NCI-H2081 treated with DMSO at 0.1 percent for 48 hours (cell line): Measurements from ENCODE around the gene AKT1.
"Not testable (repeated sequence)": the region's sequence is repeated elsewhere in the genome, so short reads cannot be mapped to it uniquely, and the experiment has no call there.

Experiments
- DNase-seq: peaks from one replicate; lab custom pipeline; 2025; lab: John Stamatoyannopoulos, UW

Gene AKT1

DNA sequence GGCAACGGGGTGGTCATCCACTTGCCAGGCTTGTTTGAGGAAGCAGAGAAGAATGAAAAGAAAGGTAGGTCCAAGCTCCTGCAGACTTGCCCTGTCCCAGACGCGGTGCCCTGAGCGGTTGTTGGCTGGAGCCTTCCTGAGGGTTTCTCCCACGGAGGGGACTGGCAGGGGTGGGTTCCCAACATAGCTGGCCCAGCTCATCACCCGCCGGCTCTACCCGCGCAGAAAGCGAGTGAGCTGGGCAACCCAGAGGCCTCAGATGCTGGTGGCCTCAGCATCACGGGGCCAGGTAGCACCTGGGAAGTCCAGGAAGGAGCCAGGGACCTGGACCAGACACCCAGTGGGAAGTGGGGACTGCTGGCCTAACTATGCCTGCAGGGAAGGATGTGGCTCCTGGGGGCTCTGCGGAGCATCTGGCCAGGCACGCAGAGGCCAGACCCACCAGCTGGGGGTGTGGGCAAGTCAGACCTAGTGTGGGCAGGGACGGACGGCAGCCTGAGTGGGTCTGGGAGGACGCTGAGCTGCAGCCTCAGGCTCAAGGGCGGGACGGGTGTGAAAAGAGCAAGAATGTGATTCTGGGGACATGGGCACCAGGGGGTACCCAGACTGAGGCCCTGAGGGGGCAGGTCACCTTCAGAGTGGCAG lies 57.1 kb downstream of the AKT1 start:
- no peak for DNase-seq

DNA sequence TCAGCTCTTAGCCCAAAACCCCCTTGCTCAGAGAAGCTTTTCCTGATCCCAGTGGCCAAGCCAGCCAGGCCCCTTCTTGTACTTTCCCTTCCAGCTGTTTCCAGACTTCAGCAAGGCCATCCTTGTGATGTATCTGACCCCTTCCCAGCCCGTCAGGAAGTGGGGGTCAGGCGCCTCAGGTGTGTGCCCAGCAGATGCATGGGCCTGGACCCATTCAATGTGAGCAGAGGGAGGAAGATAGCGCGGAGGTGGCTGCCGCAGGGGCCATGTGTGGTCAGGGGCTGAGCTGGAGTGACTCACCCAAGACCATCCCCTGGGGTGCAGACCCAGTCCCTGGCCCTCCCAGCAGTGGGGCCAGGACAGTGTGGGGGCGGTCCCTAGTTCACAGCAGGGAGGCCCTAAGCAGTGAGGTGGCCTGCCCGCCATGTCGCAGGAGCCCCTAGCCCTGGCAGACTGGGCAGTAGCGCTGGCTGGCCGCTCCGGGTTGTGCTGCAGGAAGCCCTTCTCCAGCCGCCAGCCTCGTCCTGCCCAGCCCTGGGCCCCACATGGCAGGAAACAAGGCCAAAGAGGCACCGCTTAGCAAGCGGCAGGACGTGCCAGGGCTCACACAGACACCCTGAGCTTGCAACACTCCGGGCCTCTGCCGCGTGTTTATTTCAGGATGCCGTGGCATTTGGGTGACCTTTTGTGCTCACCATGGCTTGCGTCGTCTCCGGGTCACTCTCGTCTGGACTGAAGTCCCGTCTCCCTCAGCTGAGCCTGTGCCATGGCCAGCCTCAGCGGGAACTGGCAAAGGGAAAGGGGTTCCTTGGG lies 59.5 kb downstream of the AKT1 start:
- DNase-seq: no peak

- DNase-seq: no peak
Measured at GRCh38 chr14:104734991-104735779, 60.4 kb downstream of the AKT1 start.

DNA sequence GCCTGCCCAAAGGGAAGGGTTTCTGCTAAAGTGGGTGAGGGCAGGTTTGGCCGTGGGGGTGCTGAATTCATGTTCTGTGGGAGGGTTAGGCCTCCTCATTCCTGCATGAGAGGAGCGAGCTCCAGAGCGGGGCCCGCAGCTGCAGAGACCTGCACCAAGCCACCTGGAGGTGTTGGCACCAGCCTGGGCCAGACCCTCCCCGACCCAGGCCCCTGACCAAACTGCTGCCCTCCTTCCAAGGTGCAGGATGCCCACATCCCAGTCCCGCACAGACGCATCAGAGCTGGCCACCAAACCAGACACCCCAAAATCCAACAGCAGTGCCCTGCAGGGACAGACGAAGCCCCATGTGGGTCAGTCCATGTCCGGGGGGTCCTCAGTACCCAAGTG lies 61.0 kb downstream of the AKT1 start:
- no peak for DNase-seq

- DNase-seq: no peak
Measured at GRCh38 chr14:104734051-104734587, 61.4 kb downstream of the AKT1 start.

DNA sequence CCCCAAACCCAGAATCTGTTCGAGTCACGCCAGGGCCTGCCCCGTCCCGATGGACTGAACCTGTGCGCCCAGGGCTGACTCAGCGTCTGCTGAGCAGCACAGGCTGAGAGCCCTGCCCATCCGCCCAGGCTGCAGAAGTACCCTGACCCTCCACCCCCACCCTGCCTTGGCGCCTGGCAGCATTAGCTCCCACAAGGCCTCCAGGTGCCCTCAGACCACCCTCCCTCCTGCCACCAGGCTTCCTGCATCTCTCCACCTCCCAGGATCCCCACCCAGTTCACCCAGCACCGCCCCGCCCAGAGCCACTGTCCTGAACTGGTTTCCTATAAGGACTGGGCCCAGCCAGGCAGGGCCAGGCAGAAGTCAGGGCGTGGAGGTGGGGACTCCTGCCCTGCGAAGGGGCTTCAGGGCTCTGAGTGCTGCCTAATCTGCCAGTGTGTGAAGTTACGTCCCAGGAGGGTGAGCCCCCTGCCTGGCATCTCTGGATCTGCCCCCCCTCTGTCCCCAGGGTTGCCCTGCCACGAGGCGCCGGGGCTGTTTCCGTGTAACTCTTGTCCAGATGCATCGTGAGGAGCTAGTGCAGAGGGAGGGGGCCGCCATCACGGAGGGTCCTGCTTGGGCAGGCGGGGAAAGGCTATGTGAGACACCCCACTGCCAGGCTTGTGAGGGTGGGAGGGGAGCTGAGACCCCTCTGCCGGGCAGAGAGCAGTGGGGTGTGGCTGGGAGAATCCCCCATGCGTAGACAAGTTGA lies 62.4 kb downstream of the AKT1 start:
- DNase-seq: no peak

DNA sequence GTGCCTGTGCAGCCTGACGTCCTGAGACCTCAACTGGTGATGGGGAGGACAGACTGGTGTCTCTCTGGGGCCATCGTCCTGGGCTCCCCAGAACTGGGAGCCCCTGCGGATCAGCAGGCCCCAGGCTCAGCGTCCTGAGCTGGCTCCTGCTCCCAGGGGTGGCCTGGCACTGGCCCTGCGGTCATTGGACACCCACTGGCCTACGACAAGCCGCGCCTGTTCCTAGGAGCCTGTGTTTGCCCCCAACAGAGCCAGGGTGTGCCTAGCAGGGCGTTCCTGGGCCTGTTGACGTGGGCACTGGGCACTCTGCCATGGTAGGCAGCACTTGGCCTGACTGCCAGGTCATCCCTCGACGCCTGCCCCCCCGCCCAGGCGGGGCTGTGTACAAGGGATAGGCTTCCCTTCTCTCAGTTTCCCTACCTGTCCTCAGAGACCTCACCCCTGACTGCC lies 63.2 kb downstream of the AKT1 start:
- DNase-seq: no peak

DNA sequence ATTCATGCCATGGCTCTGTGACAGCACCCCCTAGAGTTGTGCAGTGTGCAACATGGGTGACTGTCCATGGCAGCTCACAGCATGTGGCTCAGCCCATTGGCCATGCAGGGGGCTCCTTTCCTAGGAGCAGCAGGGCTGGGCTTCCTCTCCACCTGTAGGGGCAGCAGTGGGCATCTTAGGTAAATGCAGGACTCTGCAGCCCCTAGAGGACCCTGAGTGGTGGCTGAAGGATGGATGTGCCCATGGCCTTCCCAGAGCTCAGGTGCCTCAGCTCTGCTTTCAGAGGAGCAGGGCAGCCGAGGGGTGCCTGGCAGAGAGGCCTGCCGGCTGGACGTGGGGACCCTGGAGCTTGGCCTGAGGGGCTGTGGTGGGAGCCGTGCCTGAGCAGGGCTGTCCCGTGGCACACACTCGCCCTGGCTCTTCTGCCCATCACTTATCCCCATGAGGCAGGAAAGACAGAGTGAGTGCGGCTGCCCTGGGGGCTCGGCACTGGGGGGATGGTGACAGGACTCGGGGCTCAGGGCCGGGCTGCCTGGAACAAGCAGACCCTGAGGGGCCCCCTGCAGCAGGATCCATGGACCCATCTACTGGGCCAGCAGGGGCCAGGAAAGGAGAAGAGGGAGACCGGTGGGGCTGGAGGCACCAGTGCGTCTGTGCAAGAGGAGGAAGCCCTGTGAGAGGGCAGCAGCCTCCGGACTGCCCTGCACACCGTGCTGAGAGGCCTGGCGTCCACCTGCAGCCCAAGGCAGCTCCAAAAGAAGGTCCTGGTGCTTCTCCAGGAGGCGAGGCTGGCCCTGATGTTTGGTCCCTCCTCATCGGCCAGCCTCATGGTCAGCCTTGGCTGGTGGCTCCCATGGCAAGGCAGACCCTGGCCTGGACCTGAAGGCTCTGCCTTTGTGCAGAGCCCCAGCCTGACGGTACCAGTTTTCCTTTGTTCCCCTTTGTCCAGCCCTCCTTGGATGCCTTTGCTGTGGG lies 63.9 kb downstream of the AKT1 start:
- no peak for DNase-seq

GRCh38 chr14:104730487-104730886 lies 65.1 kb downstream of the AKT1 start:
- DNase-seq: no peak

- DNase-seq: no peak
Measured at GRCh38 chr14:104729835-104730181, 65.7 kb downstream of the AKT1 start.

- not testable (repeated sequence) for DNase-seq
Measured at GRCh38 chr14:104729176-104729834, 66.2 kb downstream of the AKT1 start.

GRCh38 chr14:104728631-104729030 lies 66.9 kb downstream of the AKT1 start:
- no peak for DNase-seq

DNA sequence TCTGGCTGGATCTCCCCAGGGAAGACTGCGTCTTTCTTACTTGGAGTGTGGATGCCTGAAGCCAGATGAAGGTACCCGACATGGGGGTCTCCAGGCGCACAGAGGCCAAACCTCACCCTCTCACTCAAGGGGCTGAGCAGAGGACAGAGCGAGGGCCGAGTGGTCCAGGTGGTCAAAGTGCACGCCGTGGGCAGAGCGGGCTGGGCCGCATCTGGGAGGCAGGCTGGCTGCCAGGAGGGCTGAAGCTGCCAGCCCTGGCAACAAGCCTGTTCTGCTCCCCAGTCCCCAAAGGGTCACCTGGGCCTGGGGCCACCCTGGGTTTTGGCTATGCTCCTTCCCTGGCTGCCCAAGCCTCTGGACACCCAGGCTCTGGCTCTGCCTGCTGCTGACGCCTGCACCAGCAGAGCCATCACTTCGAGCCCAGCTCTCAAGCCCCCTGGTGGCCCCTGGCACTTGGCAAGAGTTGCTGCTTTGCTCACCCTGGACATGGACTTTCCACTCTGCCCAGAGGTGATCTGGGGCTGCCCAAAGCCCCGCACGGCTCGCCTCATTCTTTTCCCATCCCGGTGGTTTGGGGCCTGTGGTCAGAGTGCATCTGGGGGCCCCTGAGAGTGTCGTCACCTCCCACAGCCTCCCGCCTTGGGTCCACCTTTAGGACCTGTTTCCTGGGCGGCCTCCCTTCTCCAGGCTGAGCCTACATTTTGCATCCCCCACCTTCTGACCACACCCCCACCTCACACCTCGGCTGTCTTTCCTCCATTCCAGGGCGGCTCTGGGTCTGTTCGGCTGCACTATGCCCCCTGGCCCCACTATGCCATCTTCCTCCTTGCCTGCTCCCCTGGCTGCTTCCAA lies 68.7 kb downstream of the AKT1 start:
- no peak for DNase-seq

- DNase-seq: no peak
Measured at GRCh38 chr14:104725772-104726548, 69.6 kb downstream of the AKT1 start.

GRCh38 chr14:104724981-104725771 lies 70.4 kb downstream of the AKT1 start:
- DNase-seq: no peak

GRCh38 chr14:104724407-104724980 lies 71.1 kb downstream of the AKT1 start:
- DNase-seq: no peak
